Activated effector memory CD4-positive, alpha-beta T cell treated with Interleukin-2 at 50 U/mL for 16 hours (primary cell): ENCODE measurements around the gene C18orf32.
A peak's percentile ranks its signal among the peaks of the same experiment; 100 is the strongest.
"Not testable (repeated sequence)": the region's sequence is repeated elsewhere in the genome, so short reads cannot be mapped to it uniquely, and the experiment has no call there.

Experiments
- DNase-seq: peaks from one replicate; pipeline ENCODE4 v3.0.0-alpha.2; 2020

Gene C18orf32

GRCh38 chr18:49486953-49487710 is at the start of gene C18orf32:
TSS of gene C18orf32 (minus strand) at chr18:49487234. CDS start at chr18:49483748, 3,486 bp downstream.
- peak; percentile 93 for DNase-seq

DNA sequence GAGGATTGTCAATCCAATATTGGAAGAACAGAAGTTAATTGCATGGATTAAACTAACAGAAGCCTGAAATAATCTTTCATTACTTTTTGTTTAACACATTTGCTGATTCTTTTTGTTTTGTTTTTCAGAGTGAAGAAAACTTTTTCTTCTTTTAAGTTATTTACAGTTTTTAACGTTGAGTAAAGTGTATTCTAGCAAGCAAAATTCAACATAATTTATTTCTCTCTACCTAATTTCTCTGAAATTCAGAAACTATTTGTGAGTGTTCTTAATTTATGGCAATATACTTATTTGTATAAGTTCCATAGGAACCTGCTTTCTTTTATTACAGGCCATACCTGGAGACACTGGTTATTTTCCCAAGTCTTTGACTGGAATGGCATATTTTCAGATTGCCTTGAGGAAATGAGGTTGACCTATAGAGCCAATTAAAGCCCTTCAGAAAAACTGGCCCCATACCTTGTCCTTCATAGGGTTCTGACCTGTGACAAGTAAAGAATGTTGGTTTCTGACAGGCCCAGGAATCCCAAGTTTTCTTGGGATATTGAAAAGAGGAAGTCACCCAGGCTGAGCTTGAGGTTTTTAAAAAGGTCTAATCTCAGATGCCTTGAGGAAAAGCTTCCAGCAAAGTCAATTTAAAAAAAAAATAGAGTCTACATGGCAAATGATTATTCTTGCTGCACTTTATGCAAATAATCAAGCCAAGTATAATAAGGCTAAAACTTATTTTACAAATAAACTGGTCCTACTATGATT is 48.0 kb upstream of the C18orf32 start:
- no peak for DNase-seq

DNA sequence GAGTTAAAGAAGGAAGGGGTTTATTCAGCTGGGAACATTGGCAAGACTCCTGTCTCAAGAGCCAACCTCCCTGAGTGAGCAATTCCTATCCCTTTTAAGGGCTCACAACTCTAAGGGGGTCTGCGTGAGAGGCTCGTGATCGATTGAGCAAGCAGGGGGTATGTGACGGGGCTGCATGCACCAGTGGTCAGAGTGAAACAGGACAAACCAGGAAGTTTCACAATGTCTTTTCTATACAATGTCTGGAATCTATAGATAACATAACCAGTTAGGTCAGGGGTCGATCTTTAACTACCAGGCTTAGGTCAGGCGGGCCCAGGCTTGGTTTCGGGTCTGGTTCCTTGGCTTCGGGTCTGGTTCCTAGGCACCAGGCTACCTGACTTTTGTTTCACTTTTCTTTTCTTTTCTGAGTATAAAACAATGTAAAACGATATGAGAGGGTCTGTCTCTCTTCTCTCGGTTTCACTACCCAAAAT is 44.7 kb upstream of the C18orf32 start:
- DNase-seq, result no peak

- no peak for DNase-seq
Observed at GRCh38 chr18:49529596-49529995, 42.6 kb upstream of the C18orf32 start.

DNA sequence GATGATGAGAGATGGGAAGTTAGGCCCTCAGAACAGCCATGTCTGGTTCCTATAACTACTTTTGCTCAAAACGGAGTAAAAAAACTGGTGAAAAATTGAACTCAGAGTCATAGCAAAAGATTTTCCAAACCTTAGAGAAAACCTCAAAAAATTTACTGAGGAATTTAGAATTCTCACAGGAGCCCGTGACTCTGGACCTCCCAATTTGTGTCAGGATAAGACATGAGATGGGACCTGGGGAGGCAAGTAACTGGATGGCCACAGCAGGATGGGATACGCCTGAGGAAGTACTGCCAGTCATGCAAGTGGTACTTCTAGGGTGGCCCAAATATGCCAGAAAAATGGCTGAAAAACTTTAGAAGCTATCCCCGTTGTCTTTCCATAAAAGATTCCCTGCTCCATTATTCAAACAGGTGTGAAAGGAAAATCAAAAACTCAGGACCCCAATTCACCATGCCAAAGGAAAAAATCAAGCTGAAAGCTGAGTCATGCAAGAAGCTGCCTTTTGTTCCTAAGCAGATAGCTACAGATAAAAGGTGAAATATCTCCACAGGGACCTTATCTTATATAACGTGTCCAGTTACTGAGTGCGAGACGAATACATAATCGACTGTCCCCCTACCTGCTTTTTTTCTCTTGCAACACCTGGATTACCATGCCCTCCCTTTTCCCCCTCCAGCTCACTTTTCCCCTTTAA is 40.7 kb upstream of the C18orf32 start:
- DNase-seq, result no peak

DNA sequence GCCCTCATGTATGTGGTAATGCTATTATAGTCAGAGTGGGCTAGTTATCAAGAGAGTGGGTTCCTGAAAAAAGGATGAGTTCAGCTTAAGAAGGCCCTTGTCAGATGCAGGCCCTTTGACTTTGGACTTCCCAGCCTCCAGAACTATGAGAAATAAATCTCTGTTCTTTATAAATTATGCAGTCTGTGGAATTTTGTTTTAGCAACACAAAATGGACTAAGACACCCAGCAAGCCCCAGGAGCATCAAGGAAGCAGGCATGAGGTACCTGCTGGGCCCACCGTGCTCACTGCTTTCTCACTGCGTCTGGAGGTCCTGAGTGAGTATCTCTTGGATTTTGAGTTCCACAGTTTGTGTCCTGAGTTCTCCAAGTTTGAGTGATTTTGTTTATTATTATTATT is 38.9 kb upstream of the C18orf32 start:
- no peak for DNase-seq

DNA sequence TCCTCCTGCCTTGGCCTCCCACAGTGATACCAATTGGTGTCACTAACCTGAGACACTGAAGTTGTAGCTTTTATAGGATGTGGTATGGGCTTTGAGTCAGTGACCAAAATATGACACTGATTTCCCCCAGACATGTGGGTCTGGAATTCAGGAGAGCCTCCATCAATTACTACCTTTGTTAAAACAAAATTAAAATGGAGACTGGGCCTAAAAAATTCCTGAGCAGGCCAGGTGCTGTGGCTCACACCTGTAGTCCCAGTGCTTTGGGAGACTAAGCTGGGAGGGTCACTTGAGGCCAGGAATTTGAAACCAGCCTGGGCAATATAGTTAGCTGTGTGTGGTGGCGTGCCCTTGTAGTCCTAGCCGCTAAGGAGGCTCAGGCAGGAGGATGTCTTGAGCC is 37.9 kb upstream of the C18orf32 start:
- no peak for DNase-seq

- DNase-seq, result no peak
Observed at GRCh38 chr18:49524349-49524748, 37.3 kb upstream of the C18orf32 start.

GRCh38 chr18:49523580-49524093 is 36.6 kb upstream of the C18orf32 start:
- DNase-seq, result not testable (repeated sequence)

DNA sequence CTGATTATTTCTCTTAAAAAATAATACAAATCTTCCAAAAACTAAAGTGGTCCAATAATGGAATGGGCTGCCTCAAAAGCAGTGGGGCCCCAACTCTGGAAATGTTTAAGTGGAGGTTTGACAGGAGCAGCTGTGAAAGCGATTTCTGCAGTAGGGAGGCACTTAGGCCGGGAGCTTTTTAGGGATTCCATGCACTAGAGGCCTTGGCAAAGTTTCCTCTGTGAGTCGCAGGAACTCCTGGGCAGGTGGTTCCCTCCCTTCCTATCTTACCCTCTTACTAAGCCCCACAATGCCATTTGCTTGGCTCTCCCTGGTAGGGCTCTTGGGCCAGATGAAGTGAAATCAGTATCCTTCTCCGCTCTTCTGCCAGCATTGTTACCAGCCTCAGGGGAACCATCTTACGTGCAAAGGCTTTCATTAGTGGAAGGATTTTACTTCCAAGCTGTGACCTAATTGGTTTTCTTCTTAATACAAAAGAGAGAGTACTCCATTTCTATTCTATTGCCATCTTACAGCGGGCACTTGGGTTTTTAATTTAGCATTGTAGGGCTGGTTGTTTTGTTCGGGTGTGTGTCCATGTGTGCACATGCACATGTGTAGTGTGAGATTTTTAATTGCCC is 34.3 kb upstream of the C18orf32 start:
- DNase-seq, result no peak

DNA sequence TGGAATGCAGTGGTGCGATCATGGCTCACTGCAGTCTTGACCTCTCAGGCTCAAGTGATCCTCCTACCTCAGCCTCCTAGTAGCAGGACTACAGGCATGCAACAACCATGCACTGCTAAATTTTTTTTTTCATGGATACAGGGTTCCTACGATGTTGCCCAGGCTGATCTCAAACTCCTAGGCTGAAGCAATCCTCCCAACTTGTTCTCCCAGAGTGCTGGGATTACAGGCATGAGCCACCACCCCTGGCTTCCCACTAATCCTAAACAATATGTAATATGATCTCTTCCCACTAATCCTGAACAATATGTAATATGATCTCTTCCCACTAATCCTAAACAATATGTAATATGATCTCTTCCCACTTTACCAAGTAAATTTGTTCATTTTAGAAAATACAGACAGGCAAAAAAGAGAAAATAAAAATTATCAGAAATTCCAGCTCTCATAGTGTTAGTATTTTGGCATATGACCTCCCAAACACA is 33.7 kb upstream of the C18orf32 start:
- no peak for DNase-seq

DNA sequence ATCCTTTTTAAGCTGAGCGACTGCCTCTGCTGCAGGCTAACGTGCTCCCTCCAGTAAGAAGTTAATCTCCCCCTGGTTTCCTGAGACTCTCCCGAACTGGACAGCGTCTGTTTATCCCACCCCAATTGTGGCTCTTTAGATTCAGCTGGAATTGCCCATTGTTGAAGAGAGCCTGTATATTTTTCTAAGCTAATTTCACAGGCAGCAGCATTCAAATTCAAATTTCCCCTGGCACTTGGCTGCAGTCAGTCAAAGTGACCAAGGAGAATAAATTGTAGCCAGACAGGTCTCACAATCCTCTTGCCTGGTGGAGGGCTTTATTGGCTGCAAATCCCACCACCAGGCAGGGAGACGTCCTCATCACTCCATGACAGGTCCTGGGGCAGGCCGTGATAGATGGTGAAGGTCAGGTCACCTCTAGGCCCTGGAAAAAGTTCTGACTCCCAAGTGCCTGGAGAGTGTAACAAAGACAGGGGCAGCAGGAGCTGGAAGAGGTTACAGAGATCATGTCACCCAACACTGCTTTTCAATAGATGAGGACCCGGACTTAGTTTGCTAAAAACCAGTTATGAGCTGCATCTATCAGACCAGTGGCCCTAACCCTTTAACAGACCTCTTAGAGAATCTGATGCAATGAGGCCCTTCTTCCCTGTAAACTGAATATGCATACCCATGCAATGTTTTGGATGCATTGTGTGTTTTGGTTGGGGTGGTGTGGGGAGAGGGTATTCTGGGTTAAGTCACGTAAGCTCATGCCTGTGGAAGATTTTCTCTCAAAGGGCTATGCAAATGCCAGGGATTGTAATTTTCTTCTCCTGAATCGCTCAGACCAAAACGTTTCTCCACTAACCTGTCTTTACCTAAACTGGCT is 32.3 kb upstream of the C18orf32 start:
- no peak for DNase-seq

GRCh38 chr18:49517483-49517882 is 30.4 kb upstream of the C18orf32 start:
- no peak for DNase-seq

GRCh38 chr18:49515516-49515915 is 28.5 kb upstream of the C18orf32 start:
- DNase-seq, result no peak

- not testable (repeated sequence) for DNase-seq
Observed at GRCh38 chr18:49515003-49515402, 28.0 kb upstream of the C18orf32 start.

GRCh38 chr18:49514577-49514976 is 27.5 kb upstream of the C18orf32 start:
- DNase-seq, result no peak

- DNase-seq, result not testable (repeated sequence)
Observed at GRCh38 chr18:49512876-49513275, 25.8 kb upstream of the C18orf32 start.

- peak; percentile 25 for DNase-seq
Observed at GRCh38 chr18:49510393-49511115, 23.5 kb upstream of the C18orf32 start.

DNA sequence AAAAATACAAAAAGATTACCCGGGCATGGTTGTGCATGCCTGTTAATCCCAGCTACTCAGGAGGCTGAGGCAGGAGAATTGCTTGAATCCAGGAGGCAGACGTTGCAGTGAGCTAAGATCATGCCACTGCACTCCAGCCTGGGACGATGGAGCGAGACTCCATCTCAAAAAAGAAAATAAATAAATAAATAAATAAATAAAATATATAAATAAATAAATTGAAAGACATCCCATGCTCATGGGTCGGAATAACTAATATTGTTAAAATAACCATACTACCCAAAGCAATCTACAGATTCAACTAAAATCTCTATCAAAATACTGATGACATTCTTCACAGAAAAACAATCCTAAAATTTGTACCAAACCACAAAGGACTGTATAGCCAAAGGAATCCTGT is 19.4 kb upstream of the C18orf32 start:
- not testable (repeated sequence) for DNase-seq

GRCh38 chr18:49503931-49504330 is 16.9 kb upstream of the C18orf32 start:
- no peak for DNase-seq
